ENCODE data around the gene PHRF1. TPM values are rescaled to one million over a fixed set of nuclear protein-coding genes. Genes with fewer than 3 reads are reported as not detected.
A peak's percentile ranks its signal among the peaks of the same experiment; 100 is the strongest.

The PHRF1 gene
- total RNA-seq, 1 experiment from 2014 or later: 48.9 TPM

GRCh38 chr11:635945-636510, 59.8 kb downstream of the PHRF1 start:
- peak overlapping the region; percentile 22 to 62; a peak in 3 of 5 replicates for H3K4me3 Mint-ChIP-seq

More at GRCh38 chr11:635945-636510, 59.8 kb downstream of the PHRF1 start:
- Mint-ChIP-seq H3K4me1 (peaks cover 18 to 28% of the 10 kb centered on the region in 2 experiments), H3K9me3 (no peaks in the 10 kb centered on the region; a peak in 2 of 5 replicates), H3K27ac (no peak overlapping the region), H3K27me3 (ENCODE audit: low read depth) (peaks cover 56% of the 10 kb centered on the region), H3K36me3 (ENCODE audit: insufficient read depth in 1 of 3, low read depth in 3 of 3) (peaks cover 0 to 9% (median 0%) of the 10 kb centered on the region in 3 experiments; a peak in 2 of 7 replicates)
- Histone ChIP-seq H4K20me1 (ENCODE audit: control insufficient read depth, insufficient read depth, insufficient read length) (no peaks in the 10 kb centered on the region), H2BK20ac (ENCODE audit: low read depth, low read length, poor library complexity, severe bottlenecking) (no peak overlapping the region), H4K91ac (ENCODE audit: insufficient read length, low read depth, low read length) (no peak overlapping the region), H3K79me2 (ENCODE audit: insufficient read depth, low read length) (no peaks in the 10 kb centered on the region), H3K79me1 (ENCODE audit: insufficient read depth, low read depth, low read length, poor library complexity, severe bottlenecking) (no peaks in the 10 kb centered on the region), H2BK15ac (ENCODE audit: low read depth, low read length) (no peak overlapping the region), H2AFZ (ENCODE audit: low read length) (no peak overlapping the region), H3K27ac (ENCODE audit: insufficient read length, low read depth, low read length) (no peak overlapping the region), H2BK12ac (ENCODE audit: insufficient read length, low read depth, low read length) (no peak overlapping the region), H3K9me3 (ENCODE audit: control insufficient read depth, low read depth, low read length) (no peaks in the 10 kb centered on the region), H3K4me1 (ENCODE audit: insufficient read depth, low read length) (no peaks in the 10 kb centered on the region; the same call in 1 of the 2 replicates), H3K56ac (ENCODE audit: insufficient read length, low read depth, low read length) (no peak overlapping the region), H2AK5ac (ENCODE audit: insufficient read length, low read length) (no peak overlapping the region), H3K4me2 (ENCODE audit: insufficient read depth, insufficient read length, low read length) (peak overlapping the region; percentile 33), H2BK120ac (ENCODE audit: low read depth, low read length, poor library complexity, severe bottlenecking) (no peak overlapping the region), H3K14ac (ENCODE audit: insufficient read depth, low read length) (no peak overlapping the region), H3K23ac (ENCODE audit: insufficient read length, low read depth, low read length) (no peak overlapping the region), H2BK5ac (ENCODE audit: insufficient read length, low read length) (no peak overlapping the region), H3K27me3 (ENCODE audit: insufficient read depth, low read length) (peaks cover 33% of the 10 kb centered on the region), H3T11ph (ENCODE audit: low read length) (no peak overlapping the region), H3K23me2 (ENCODE audit: insufficient read length, low read depth, low read length, poor library complexity, severe bottlenecking) (peaks cover 19% of the 10 kb centered on the region), H3K4ac (ENCODE audit: low read depth, low read length) (no peak overlapping the region), H4K8ac (replicated peaks; ENCODE audit: insufficient read length, low read depth, low read length) (no peak overlapping the region), H4K5ac (ENCODE audit: insufficient read length, low read depth, low read length) (no peak overlapping the region), H3K18ac (ENCODE audit: insufficient read length, low read depth, low read length) (no peak overlapping the region), H3K9ac (ENCODE audit: extremely low read depth, insufficient read length, low read length) (no peak overlapping the region)
- TF ChIP-seq CTCF (conservative IDR thresholded peaks at IDR 0.05): no peak
- DNase-seq: no peak
- WGBS (ENCODE audit: extremely low coverage, insufficient read length, low lambda C conversion rate): no CpG with 5 or more reads among the region's 22 CpGs
